ENCODE measurements around the gene ERLEC1. TPM values are rescaled to one million over a fixed set of nuclear protein-coding genes. Genes with fewer than 3 reads are reported as not detected.

The ERLEC1 gene
- total RNA-seq, 4 donors from 2014 or later = 42.9 to 76.1 (median 48.5) TPM

- no peak for DNase-seq (ENCODE audit: low spot score)
- no peak for ATAC-seq (ENCODE audit: low FRiP score)
- TF ChIP-seq, protein P1, sequence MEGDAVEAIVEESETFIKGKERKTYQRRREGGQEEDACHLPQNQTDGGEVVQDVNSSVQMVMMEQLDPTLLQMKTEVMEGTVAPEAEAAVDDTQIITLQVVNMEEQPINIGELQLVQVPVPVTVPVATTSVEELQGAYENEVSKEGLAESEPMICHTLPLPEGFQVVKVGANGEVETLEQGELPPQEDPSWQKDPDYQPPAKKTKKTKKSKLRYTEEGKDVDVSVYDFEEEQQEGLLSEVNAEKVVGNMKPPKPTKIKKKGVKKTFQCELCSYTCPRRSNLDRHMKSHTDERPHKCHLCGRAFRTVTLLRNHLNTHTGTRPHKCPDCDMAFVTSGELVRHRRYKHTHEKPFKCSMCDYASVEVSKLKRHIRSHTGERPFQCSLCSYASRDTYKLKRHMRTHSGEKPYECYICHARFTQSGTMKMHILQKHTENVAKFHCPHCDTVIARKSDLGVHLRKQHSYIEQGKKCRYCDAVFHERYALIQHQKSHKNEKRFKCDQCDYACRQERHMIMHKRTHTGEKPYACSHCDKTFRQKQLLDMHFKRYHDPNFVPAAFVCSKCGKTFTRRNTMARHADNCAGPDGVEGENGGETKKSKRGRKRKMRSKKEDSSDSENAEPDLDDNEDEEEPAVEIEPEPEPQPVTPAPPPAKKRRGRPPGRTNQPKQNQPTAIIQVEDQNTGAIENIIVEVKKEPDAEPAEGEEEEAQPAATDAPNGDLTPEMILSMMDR (IDR thresholded peaks at IDR 0.05) = no peak
Observed at GRCh38 chr2:53780056-53780455, 6.8 kb upstream of the ERLEC1 start.

DNA sequence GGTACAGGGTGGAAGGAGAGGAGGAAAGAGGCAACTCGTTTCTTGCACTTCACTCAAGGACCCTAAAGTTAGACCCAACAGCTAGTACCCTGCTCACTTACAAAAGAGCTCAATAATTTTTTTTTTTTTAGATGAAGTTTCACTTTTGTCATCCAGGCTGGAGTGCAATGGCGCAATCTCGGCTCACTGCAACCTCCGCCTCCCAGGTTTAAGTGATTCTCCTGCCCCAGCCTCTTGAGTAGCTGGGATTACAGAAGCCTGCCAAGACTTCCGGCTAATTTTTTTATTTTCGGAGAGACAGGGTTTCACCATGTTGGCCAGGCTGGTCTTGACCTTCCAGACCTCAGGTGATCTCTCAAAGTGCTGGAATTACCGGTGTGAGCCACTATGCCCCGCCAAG lies 4.2 kb upstream of the ERLEC1 start:
- TF ChIP-seq, protein P1 (IDR thresholded peaks at IDR 0.05) = no peak
- ATAC-seq (ENCODE audit: low FRiP score) (no peak), DNase-seq (ENCODE audit: low spot score) (no peak)

- no peak for ATAC-seq (ENCODE audit: low FRiP score)
- DNase-seq (ENCODE audit: low spot score) = no peak
- TF ChIP-seq, protein P1 (IDR thresholded peaks at IDR 0.05) = no peak
Observed at GRCh38 chr2:53784436-53784835, 2.4 kb upstream of the ERLEC1 start.

GRCh38 chr2:53785366-53785765 lies 1.5 kb upstream of the ERLEC1 start:
- ATAC-seq (ENCODE audit: low FRiP score) = no peak
- no peak for DNase-seq (ENCODE audit: low spot score)
- TF ChIP-seq, protein P1 (IDR thresholded peaks at IDR 0.05) = no peak

DNA sequence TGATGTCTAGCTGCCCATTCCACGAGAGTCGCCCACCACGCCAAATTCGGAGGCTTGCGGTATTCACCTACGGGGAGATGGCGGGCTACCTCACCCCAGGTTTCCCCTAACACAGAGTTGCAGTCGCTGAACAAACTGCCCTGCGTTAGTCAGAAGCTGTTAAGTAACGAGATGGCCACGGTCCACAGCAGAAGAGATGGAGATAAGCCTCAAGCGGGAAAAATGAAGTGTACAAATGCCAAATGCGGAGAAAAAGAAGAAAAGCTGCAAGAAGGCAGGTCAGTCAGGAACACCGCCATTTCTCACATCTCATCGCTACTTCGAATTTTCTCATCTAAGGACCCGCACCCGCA lies 516 bp upstream of the ERLEC1 start:
- peak; percentile 81 for ATAC-seq (ENCODE audit: low FRiP score)
- DNase-seq (ENCODE audit: low spot score) = peak; percentile 24
- TF ChIP-seq, protein P1 (IDR thresholded peaks at IDR 0.05) = no peak

DNA sequence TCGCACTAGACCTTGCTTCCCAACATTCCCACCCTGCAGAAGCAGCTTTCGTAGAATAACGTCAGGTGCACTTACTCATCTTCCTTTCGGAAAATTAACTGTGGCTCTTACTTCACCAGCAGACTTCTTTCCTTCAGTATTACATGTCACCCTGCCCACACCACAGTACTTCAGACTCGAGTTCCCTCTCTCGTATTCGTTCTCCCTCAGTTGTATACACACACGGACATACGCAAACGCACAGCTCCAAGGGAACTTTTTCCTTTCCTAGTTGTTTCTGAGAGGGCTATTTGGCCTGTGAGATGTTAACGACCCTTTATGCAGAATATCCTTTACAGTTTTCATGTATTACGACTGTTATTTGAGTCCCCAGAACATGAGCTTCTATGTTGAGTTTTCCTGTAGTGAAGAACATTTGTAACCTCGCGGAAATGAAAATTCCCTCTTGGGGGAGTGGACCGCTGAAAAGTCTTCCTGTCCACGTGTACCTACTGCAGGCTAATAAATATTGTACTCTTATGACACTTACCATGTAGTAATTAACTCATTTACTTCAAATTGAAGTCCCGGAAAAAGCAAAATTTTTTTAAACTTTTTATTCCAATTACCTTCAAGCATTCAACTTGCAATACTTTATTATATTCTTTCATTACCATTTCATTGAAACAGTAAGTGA lies 908 bp downstream of the ERLEC1 start:
- peak; percentile 40 for ATAC-seq (ENCODE audit: low FRiP score)
- TF ChIP-seq, protein P1 (IDR thresholded peaks at IDR 0.05) = no peak
- DNase-seq (ENCODE audit: low spot score) = no peak

GRCh38 chr2:53793261-53793660 lies 6.4 kb downstream of the ERLEC1 start:
- TF ChIP-seq, protein P1 (IDR thresholded peaks at IDR 0.05) = no peak
- ATAC-seq (ENCODE audit: low FRiP score) (no peak), DNase-seq (ENCODE audit: low spot score) (no peak)
